Colonic mucosa (tissue), 4 donors: ENCODE data around the gene IL1RAPL1. TPM values are rescaled to one million over a fixed set of nuclear protein-coding genes. Genes with fewer than 3 reads are reported as not detected.

Experiments
- DNase-seq: peaks from one replicate; pipeline ENCODE4 v3.0.0-alpha.2; 2020
- H3K27ac ChIP-seq: fragments of 200-600 bp; one replicate; pipeline ENCODE4 v1.8.0; 2021
- H3K27me3 ChIP-seq: fragments of 200-600 bp; one replicate; pipeline ENCODE4 v1.8.0; 2021
- H3K36me3 ChIP-seq: fragments of 200-600 bp; one replicate; pipeline ENCODE4 v1.8.0; 2021
- H3K4me1 ChIP-seq: fragments of 200-600 bp; one replicate; pipeline ENCODE4 v1.8.0; 2021; ENCODE audit warnings: mild to moderate bottlenecking
- H3K4me3 ChIP-seq: fragments of 200-600 bp; one replicate; pipeline ENCODE4 v1.8.0; 2021
- H3K9ac ChIP-seq, 2 donors: one replicate each; pipeline ENCODE4 v1.7.0; 2013; ENCODE audit warnings: control low read depth in 2 of 2, low read depth in 2 of 2, low read length in 2 of 2
- H3K9me3 ChIP-seq: fragments of 200-600 bp; one replicate; pipeline ENCODE4 v1.8.0; 2021
- intact Hi-C: fragments of 100-400 bp; cut with DNase I; formaldehyde crosslinking; loops from one replicate; pipeline ENCODE4 v1.14.1; 2022
- total RNA-seq, 2 donors: library from RNA; stranded (reverse); fragmentation: NEBNext Ultra II Directional in 1 of 2; extraction: Animal tissue kit (Norgen Biotek cat#: 25700) in 1 of 2; gene quantifications; one replicate each; pipeline ENCODE4 v1.2.1, GENCODE V29; 2021
- TF ChIP-seq, protein P1 (sequence below): fragments of 200-600 bp; IDR thresholded peaks from one replicate; pipeline ENCODE4 v1.8.0; 2022; ENCODE audit warnings: antibody characterized with exemption, mild to moderate bottlenecking
- donor health status: healthy.
- donor health status: DM: no; HTN: no; CAD: no.
- donor health status: DM: no; HTN: no; CAD: no.

IL1RAPL1 gene
- under 1 TPM; 0.10 to 0.24 TPM for total RNA-seq

- no peak within 1 kb of the TSS for H3K4me3 ChIP-seq
- intact Hi-C loops: no loop called here
- H3K36me3 ChIP-seq: no peaks in the 10 kb centered on the region
- TF ChIP-seq, protein P1, sequence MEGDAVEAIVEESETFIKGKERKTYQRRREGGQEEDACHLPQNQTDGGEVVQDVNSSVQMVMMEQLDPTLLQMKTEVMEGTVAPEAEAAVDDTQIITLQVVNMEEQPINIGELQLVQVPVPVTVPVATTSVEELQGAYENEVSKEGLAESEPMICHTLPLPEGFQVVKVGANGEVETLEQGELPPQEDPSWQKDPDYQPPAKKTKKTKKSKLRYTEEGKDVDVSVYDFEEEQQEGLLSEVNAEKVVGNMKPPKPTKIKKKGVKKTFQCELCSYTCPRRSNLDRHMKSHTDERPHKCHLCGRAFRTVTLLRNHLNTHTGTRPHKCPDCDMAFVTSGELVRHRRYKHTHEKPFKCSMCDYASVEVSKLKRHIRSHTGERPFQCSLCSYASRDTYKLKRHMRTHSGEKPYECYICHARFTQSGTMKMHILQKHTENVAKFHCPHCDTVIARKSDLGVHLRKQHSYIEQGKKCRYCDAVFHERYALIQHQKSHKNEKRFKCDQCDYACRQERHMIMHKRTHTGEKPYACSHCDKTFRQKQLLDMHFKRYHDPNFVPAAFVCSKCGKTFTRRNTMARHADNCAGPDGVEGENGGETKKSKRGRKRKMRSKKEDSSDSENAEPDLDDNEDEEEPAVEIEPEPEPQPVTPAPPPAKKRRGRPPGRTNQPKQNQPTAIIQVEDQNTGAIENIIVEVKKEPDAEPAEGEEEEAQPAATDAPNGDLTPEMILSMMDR: no peak
- no peaks in the 10 kb centered on the region for H3K9me3 ChIP-seq
- no peak within 1 kb of the TSS for H3K27ac ChIP-seq
- H3K27me3 ChIP-seq: no peaks in the 10 kb centered on the region
- no peak within 1 kb of the TSS for H3K9ac ChIP-seq
- H3K4me1 ChIP-seq: no peaks in the 10 kb centered on the region
- DNase-seq: no peak
Observed at GRCh38 chrX:28586981-28587551, at the start of gene IL1RAPL1. Gene IL1RAPL1, plus strand, starts transcription at chrX:28587446.

GRCh38 chrX:28542791-28543190 lies 44.5 kb upstream of the IL1RAPL1 start:
- no peak overlapping the region for H3K9ac ChIP-seq
- no peak for DNase-seq
- TF ChIP-seq, protein P1: no peak
- no peak overlapping the region for H3K4me3 ChIP-seq
- H3K36me3 ChIP-seq: no peaks in the 10 kb centered on the region
- H3K27ac ChIP-seq: no peak overlapping the region
- no peaks in the 10 kb centered on the region for H3K4me1 ChIP-seq
- H3K27me3 ChIP-seq: no peaks in the 10 kb centered on the region
- H3K9me3 ChIP-seq: no peaks in the 10 kb centered on the region
- intact Hi-C loops: no loop called here

DNA sequence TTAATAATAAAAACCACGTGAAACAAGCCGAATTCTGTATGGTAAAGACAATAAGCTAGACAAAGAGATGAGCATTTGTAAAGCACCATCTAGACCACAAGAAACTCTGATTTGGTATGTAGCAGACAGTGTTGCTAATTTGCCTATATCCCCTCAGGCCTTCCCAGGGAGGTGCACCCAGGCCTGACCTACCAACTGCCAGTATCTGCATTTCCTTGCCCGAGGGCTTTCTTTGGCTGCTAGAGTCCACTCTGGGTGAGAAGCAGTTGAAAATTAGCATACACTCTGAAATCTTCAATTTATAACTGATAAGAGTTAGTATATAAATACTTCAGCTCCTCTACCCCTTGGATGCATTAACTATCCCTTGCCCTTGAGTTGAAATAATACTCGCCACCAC lies 37.4 kb upstream of the IL1RAPL1 start:
- Histone ChIP-seq H3K27ac (no peak overlapping the region), H3K9ac (no peak overlapping the region), H3K4me1 (no peaks in the 10 kb centered on the region), H3K36me3 (no peaks in the 10 kb centered on the region), H3K9me3 (no peaks in the 10 kb centered on the region), H3K4me3 (no peak overlapping the region), H3K27me3 (no peaks in the 10 kb centered on the region)
- TF ChIP-seq, protein P1: no peak
- intact Hi-C loops: no loop called here
- DNase-seq: no peak

GRCh38 chrX:28550331-28550872 lies 36.8 kb upstream of the IL1RAPL1 start:
- no peaks in the 10 kb centered on the region for H3K9me3 ChIP-seq
- H3K9ac ChIP-seq: no peak overlapping the region
- H3K27ac ChIP-seq: no peak overlapping the region
- no peak overlapping the region for H3K4me3 ChIP-seq
- TF ChIP-seq, protein P1: no peak
- no peaks in the 10 kb centered on the region for H3K4me1 ChIP-seq
- DNase-seq: no peak
- intact Hi-C loops: no loop called here
- H3K27me3 ChIP-seq: no peaks in the 10 kb centered on the region
- H3K36me3 ChIP-seq: no peaks in the 10 kb centered on the region

DNA sequence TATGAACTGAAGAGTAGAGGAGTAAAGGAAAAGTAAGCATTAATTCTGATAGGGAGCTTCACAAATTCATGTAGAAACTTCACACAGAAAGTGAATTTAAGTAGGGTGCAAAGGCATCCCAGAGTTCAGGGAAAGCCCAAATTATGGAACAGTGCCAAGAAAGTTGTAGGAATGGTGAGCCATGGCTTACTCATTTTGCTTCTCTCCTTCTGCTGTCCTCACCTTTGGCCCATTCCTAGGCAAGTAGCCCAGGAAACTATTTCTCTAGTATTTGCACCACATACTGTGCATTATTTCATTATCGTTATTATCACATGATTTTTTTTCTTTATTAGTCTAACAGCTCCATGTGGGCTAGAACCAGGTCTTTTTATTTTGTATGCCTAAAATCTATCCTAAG lies 34.9 kb upstream of the IL1RAPL1 start:
- H3K9me3 ChIP-seq: no peaks in the 10 kb centered on the region
- H3K36me3 ChIP-seq: no peaks in the 10 kb centered on the region
- DNase-seq: no peak
- no peaks in the 10 kb centered on the region for H3K4me1 ChIP-seq
- H3K27me3 ChIP-seq: no peaks in the 10 kb centered on the region
- H3K4me3 ChIP-seq: no peak overlapping the region
- H3K9ac ChIP-seq: no peak overlapping the region
- TF ChIP-seq, protein P1: no peak
- no peak overlapping the region for H3K27ac ChIP-seq
- intact Hi-C loops: no loop called here
